Stimulated activated naive CD8-positive, alpha-beta T cell treated with anti-CD3 and anti-CD28 coated beads, Interleukin-15, Interleukin-2, amounts not matched to agents 100 ng/mL and 50 ng/mL, for 24 hours (primary cell): ENCODE results near the gene FZD2.
"Not testable (repeated sequence)": the region's sequence is repeated elsewhere in the genome, so short reads cannot be mapped to it uniquely, and the experiment has no call there.

Experiments used
- H3K27ac Mint-ChIP-seq: one replicate; pipeline ENCODE4 v1.8.0; 2021; ENCODE audit warnings: mild to moderate bottlenecking, mixed read lengths
- H3K27me3 Mint-ChIP-seq: one replicate; pipeline ENCODE4 v1.8.0; 2021; ENCODE audit warnings: mixed read lengths
- H3K36me3 Mint-ChIP-seq: one replicate; pipeline ENCODE4 v1.8.0; 2021; ENCODE audit warnings: low read depth, mixed read lengths
- H3K4me1 Mint-ChIP-seq: one replicate; pipeline ENCODE4 v1.8.0; 2021; ENCODE audit warnings: low read depth, mixed read lengths
- H3K4me3 Mint-ChIP-seq: one replicate; pipeline ENCODE4 v1.8.0; 2021; ENCODE audit warnings: mild to moderate bottlenecking, mixed read lengths
- H3K9me3 Mint-ChIP-seq: one replicate; pipeline ENCODE4 v1.8.0; 2021; ENCODE audit warnings: mixed read lengths

The FZD2 gene

DNA sequence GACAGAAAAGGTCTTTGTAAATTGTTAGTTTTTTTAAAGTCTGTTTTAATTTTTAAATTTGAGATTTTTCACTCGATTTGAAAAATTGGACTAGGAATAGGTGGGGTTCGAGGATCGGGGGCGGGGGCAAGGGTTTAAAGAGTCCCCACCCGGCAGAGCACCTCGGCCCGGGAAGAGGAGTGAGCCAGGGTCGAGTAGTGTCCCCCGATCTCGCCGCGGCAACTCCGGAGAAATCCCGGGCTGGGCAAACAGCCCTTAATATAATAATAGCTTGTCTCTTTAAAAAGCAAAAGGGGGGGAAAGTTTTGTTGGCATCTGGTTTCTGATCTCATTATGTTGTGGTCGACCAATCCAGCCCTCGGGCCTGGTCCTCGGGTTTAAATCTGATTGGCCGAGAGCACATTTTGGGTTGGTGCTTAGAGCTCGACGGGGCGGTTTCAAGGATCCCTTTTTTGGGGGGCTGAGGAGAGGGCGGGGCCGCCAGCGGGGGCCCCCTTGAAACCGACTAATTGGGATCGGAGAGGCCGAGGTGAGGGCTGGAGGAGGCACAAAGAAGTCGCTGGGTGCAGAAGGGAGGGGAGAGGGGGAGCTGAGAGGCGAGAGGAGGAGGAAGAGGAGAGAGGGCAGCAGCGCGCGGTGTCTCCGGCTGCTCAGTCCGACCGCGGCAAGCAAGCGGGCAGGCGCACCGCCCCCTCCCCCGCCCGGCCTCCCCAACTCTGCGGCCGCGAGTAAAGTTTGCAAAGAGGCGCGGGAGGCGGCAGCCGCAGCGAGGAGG, at the start of gene FZD2:
Gene FZD2, plus strand, starts transcription at position 653 of the 775 bp plus-strand sequence. CDS start 205 bp downstream, outside the sequence.
- H3K27ac Mint-ChIP-seq = peak within 1 kb of the TSS; percentile 57
- H3K4me3 Mint-ChIP-seq = peak within 1 kb of the TSS; percentile 85
- no peaks in the 10 kb centered on the region for H3K36me3 Mint-ChIP-seq
- H3K27me3 Mint-ChIP-seq = peaks cover 65% of the 10 kb centered on the region
- peaks cover 23% of the 10 kb centered on the region for H3K4me1 Mint-ChIP-seq
- no peaks in the 10 kb centered on the region for H3K9me3 Mint-ChIP-seq

DNA sequence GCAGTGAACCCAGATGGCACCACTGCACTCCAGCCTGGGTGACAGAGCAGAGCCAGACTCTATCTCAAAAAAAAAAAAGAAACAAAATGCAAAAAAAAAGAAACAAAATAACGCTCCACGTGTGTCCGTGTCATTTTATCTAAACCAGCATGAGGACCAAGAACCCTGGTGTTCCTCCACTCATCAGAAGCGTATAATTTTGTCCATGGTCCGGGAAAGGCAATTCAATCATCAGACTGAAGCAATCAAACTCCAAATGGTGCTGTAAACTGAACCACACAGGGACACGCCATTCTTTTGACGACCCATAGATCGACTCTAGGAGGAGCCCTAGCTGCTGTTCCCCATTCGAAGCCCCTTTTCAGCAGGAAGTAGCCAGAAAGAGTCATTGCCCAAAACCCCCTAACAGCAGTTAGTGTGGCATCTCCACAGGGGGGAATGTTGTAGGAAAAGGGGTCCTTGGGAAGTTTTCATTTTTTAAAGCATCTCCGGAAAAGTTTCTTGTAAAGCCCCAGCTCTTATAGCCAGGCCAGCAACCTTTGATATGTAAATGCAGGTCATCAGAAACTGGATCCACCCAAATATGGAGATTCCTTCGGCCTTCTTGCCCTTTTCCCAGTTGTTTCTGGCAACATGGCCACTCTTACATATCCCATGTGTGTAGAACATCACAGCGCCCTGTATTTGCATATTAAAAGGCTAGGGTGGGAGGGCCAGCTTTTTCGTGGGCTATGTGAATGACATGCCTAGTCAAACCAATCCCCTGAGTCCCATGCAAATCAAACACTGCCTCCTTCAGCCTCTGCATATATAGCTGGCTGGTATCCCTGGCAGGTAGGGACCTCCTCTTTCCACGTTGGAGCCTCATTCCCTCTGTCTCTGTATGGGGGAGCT, 45.8 kb upstream of the FZD2 start:
- H3K27ac Mint-ChIP-seq, H3K36me3 Mint-ChIP-seq, H3K27me3 Mint-ChIP-seq, H3K4me1 Mint-ChIP-seq, H3K4me3 Mint-ChIP-seq, H3K9me3 Mint-ChIP-seq: not testable (repeated sequence)

DNA sequence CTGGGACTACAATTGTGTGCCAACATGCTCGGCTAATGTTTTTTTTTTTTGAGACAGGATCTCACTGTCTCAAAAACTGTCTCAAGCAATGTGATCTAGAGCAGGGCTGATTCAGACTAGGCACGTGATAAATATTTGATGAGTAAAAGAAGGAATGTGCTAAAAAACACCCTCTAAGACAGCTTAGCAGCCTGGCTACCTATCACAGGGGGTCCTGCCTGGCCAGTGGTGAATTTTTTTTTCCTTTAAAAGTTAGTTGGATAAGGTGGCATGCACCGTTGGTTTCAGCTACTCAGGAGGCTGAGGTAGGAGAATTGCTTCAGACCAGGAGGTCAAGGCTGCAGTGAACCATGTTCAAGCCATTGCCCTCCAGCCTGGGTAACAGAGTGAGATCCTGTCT, 39.3 kb upstream of the FZD2 start:
- Mint-ChIP-seq H3K9me3 (no peaks in the 10 kb centered on the region), H3K27me3 (peaks cover 11% of the 10 kb centered on the region), H3K36me3 (no peaks in the 10 kb centered on the region), H3K4me1 (no peaks in the 10 kb centered on the region), H3K27ac (no peak overlapping the region), H3K4me3 (no peak overlapping the region)

DNA sequence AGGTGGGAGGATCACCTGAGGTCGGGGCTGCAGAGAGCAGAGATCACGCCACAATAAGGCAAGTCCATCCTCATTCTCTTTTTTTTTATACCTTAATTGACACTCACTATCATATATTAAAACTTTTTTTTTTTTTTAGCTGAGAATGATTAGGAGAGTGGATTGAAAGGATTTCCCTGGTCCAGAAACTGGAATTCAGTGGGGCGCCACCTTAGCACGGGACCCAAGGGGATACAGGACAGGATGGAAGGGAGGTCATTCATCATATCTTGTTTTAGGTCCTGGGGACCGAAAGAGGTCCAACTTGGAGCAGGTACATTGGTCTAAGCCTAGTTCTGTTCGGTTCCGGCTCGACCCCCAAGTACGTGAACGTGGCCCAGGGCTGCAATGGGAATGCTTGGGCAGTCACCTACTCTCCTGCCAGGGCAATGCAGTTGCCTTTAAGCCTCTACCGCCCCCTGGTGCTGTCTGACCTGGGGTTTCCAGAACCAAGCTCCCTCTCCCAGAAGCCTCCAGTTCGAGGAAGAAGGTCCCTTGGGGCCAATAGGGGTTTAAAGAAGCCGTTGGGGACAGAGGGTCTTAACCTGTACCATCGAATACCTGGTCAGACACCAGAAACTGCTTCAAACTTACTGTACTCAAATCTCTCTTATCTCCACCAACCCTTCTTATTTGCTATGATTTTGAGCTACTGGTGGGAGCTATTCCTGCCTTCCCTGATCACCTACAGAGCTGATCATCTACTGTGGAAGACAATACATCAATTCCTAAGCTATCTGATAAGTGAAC, 34.2 kb upstream of the FZD2 start:
- H3K4me1 Mint-ChIP-seq = no peaks in the 10 kb centered on the region
- no peaks in the 10 kb centered on the region for H3K36me3 Mint-ChIP-seq
- H3K4me3 Mint-ChIP-seq = no peak overlapping the region
- H3K27me3 Mint-ChIP-seq = peaks cover 14% of the 10 kb centered on the region
- H3K27ac Mint-ChIP-seq = no peak overlapping the region
- H3K9me3 Mint-ChIP-seq = no peaks in the 10 kb centered on the region

DNA sequence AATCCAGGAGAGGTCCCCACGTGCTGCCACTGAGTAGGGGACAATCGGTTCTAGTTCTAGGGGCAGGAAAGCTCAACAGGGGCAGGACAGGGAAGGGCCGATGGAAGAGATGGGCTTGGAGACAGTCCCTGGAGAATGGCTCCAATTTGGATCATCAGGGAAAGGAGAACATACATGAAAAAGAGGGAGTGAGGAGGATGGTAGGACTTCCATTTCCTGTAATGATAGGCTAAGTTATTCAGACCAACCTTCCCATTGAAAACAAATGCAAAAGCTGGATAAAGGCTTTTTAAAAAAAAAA, 33.7 kb upstream of the FZD2 start:
- Mint-ChIP-seq H3K27me3 (peaks cover 14% of the 10 kb centered on the region), H3K27ac (no peak overlapping the region), H3K4me3 (no peak overlapping the region), H3K36me3 (no peaks in the 10 kb centered on the region), H3K4me1 (no peaks in the 10 kb centered on the region), H3K9me3 (no peaks in the 10 kb centered on the region)

DNA sequence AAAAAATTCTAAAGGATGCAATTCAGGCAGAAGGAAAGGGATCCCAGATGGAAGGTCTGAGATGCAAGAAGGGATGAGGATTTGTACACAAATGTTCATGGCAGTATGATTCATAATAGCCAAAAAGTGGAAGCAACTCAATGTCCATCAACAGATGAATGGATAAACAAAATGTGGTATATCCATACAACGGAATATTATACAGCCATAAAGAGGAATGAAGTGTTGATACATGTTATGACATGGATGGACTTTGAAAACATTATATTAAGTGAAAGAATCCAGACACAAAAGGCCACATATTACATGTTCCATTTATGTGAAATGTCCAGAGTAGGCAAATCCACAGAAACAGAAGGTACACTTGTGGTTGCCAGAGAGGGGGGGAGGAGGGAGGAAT, 30.2 kb upstream of the FZD2 start:
- Mint-ChIP-seq H3K36me3 (no peaks in the 10 kb centered on the region), H3K4me3 (no peak overlapping the region), H3K4me1 (no peaks in the 10 kb centered on the region), H3K27me3 (peaks cover 17% of the 10 kb centered on the region), H3K9me3 (no peaks in the 10 kb centered on the region), H3K27ac (no peak overlapping the region)

DNA sequence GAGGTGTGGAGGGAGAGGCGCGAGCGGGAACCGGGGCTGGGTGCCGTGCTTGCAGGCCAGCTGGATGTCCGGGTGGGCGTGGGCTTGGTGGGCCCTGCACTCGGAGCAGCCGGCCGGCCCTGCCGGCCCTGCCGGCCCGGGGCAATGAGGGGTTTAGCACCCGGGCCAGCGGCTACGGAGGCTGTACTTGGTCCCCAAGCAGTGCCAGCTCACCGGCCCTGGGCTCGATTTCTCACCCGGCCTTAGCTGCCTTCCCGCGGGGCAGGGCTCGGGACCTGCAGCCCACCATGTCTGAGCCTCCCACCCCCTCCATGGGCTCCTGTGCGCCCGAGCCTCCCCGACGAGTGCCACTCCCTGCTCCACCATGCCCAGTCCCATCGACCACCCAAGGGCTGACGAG, 29.3 kb upstream of the FZD2 start:
- Mint-ChIP-seq H3K36me3 (no peaks in the 10 kb centered on the region), H3K27ac (no peak overlapping the region), H3K9me3 (no peaks in the 10 kb centered on the region), H3K27me3 (peaks cover 18% of the 10 kb centered on the region), H3K4me1 (no peaks in the 10 kb centered on the region), H3K4me3 (no peak overlapping the region)

DNA sequence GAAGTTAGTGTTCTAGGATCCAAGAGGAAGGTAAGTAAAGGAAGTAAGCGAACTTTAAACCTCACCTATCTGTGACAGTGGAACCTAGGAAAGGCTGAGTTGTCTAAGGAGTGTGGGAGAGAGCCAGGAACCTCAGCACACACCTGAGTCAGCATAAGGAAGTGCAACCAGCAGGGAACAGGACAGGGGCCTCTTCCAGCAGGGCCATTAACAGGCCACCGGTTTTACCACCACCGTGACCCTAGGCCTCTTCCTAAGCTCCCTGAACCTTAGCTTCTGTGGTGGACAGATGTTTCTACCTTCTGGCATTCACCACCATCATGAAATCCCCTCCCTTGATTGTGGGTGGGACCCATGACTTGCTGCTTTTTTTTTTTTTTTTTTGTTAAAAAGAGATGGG, 27.4 kb upstream of the FZD2 start:
- Mint-ChIP-seq H3K27me3 (peaks cover 14% of the 10 kb centered on the region), H3K27ac (no peak overlapping the region), H3K9me3 (no peaks in the 10 kb centered on the region), H3K4me1 (peaks cover 8% of the 10 kb centered on the region), H3K4me3 (no peak overlapping the region), H3K36me3 (no peaks in the 10 kb centered on the region)

DNA sequence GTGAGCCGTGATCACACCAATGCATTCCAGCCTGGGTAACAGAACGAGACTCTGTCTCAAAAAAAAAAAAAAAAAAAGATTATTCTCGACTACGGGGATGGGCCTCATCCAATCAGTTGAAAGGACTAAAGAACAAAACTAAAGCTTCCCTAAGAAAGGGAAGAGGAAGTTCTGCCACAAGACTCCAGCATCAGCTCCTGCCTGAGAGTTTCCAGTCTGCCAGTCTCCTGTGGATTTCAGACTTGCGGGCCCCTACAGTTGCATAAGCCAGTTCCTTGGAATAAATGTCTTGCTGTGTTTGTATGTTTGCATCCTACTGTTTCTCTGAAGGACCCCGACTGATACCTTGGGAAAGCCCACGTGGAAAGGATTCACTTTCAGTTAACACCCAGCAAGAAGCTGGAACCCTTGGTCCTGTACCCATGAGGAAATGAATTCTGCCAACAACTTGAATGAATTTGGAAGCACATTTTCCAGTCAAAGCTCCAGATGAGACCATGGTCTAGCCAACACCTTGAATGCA, 26.3 kb upstream of the FZD2 start:
- Mint-ChIP-seq H3K36me3 (no peaks in the 10 kb centered on the region), H3K4me3 (no peak overlapping the region), H3K4me1 (peaks cover 8% of the 10 kb centered on the region), H3K27ac (no peak overlapping the region), H3K27me3 (peaks cover 9% of the 10 kb centered on the region), H3K9me3 (no peaks in the 10 kb centered on the region)

DNA sequence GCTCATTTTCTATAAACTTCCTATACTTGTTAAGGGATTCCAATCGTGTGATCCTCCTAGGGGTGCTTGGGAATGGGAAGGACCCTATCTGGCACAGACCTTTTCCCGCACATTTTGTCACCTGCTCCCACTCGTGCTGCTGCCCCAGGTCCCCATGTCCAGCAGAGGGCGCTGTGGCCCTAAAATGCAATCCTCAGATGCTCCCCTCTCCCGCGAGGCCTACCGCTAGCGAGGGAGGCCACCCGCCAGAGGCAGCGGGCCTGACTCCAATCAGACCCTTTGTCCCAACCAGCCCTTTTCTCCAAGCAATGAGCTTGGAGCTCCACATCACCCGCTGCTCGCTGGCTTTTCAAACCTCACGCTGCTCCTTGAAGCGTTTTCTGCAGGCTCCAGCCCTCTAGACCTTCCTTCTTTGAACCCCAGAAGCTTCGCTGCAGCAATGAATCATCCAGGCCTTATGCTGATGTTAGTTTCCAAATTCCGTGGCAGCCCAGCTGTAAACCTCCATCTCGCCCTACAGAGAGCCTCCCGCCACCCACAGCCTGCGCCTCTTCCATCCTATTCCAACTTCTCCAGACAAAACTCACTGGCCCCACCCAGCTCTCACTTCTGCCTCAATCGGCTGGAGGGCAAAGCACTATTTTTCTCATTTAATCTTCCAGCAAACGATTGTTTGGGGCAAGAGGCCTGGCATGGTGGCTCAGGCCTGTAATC, 23.6 kb upstream of the FZD2 start:
- Mint-ChIP-seq H3K27ac (peak overlapping the region; percentile 59), H3K4me1 (peaks cover 8% of the 10 kb centered on the region), H3K9me3 (no peaks in the 10 kb centered on the region), H3K27me3 (peaks cover 15% of the 10 kb centered on the region), H3K36me3 (no peaks in the 10 kb centered on the region), H3K4me3 (no peak overlapping the region)

DNA sequence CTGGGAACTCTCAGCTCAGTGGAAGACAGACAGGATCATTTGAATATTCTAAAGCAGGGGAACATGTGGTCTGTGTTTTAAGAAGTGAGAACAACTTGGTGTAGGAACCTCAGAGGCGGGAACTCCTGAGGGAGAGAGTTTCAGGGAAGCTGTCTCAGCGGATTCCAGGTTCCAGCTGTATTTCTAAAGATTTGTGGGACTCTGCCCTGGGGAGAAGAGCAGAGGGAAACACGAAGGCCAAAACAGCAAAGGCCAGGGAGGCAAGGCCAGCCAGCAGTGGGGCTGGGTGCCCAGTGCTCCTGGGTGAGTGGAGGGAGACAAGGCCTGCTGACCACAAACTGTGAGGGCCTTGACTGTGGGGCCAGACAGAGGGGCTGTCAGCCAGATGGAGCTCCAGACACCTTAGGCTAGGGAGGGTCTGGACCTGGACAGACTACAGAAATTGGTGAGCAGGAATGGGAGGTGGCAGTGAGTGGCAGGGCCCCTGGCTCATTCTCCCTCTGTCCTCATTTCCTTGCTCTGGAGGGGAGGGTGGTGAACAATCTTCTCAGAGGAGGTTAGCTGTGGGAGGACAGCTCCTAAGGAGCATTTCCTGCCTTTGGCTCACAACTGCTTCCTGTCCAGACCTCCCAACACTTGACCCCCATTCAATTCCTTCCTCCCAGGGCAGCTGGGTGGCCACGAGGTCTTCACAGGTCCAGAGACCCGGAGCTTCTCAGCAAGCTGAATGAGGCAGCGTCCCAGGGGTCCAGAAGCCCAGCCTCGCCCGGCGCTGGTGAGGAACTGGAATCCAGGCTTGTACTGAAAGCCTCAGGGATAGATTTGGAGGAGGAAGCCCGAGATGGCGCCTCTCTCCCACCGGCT, 21.0 kb upstream of the FZD2 start:
- no peaks in the 10 kb centered on the region for H3K9me3 Mint-ChIP-seq
- H3K27ac Mint-ChIP-seq = no peak overlapping the region
- no peaks in the 10 kb centered on the region for H3K36me3 Mint-ChIP-seq
- no peak overlapping the region for H3K4me3 Mint-ChIP-seq
- peaks cover 9% of the 10 kb centered on the region for H3K27me3 Mint-ChIP-seq
- peaks cover 8% of the 10 kb centered on the region for H3K4me1 Mint-ChIP-seq

DNA sequence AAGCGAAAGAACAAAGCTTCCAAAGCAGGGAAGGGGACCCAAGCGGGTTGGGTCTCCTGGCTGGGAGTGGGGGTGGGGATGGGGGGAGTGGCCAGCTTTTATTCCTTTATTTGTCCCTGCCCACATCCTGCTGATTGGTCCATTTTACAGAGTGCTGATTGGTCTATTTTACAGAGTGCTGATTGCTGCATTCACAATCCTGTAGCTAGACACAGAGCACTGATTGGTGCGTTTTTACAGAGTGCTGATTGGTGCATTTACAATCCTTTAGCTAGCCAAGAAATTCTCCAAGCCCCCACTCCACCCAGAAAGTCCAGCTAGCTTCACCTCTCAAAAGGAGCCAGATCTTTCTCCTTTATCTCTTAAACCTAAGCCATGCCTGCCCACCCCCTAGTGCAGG, 19.4 kb upstream of the FZD2 start:
- H3K9me3 Mint-ChIP-seq, H3K4me3 Mint-ChIP-seq, H3K36me3 Mint-ChIP-seq, H3K4me1 Mint-ChIP-seq, H3K27me3 Mint-ChIP-seq, H3K27ac Mint-ChIP-seq: not testable (repeated sequence)

DNA sequence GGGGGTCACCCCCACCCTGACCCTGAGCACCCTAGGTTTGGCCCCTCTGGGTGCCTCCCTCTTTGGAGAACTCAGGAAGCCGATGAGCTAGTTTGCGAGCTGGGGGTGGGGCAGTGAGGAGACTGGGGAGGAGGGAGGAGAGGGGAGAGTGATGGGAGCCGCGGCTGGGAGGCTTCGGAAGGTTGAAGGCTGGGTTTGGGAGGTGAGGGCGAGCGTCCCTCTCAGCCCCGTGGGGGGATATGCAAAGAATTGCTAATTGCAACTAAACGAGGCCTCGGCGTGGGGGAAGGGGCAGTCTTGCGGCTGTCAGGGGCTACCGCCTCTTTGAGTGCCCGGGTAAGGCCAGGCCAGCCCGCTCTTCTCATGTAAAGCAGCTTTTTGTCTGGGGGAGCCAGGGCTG, 17.6 kb upstream of the FZD2 start:
- Mint-ChIP-seq H3K27me3 (peaks cover 18% of the 10 kb centered on the region), H3K27ac (no peak overlapping the region)

More for the DNA sequence above, 17.6 kb upstream of the FZD2 start:
- no peaks in the 10 kb centered on the region for H3K9me3 Mint-ChIP-seq
- H3K4me3 Mint-ChIP-seq = no peak overlapping the region
- H3K36me3 Mint-ChIP-seq = no peaks in the 10 kb centered on the region
- no peaks in the 10 kb centered on the region for H3K4me1 Mint-ChIP-seq
